ENCODE results near the gene FAM200A. TPM values are rescaled to one million over a fixed set of nuclear protein-coding genes. Genes with fewer than 3 reads are reported as not detected.
"Not testable (repeated sequence)": the region's sequence is repeated elsewhere in the genome, so short reads cannot be mapped to it uniquely, and the experiment has no call there.

The FAM200A gene
- total RNA-seq, result 6.1 TPM in 2 replicates

GRCh38 chr7:99551767-99552463 lies at the start of gene FAM200A:
FAM200A (minus strand) TSS chr7:99552114; CDS start chr7:99548407, 3,707 bp downstream.
- DNase-seq, result peak; percentile 95

- no peak for DNase-seq
Observed at GRCh38 chr7:99599836-99600235, 47.9 kb upstream of the FAM200A start.

- DNase-seq, result no peak
Observed at GRCh38 chr7:99597762-99598501, 46.0 kb upstream of the FAM200A start, which contains the start of gene TMEM225B. TMEM225B (plus strand) TSS chr7:99598267; CDS start chr7:99604389, 6,122 bp downstream.

DNA sequence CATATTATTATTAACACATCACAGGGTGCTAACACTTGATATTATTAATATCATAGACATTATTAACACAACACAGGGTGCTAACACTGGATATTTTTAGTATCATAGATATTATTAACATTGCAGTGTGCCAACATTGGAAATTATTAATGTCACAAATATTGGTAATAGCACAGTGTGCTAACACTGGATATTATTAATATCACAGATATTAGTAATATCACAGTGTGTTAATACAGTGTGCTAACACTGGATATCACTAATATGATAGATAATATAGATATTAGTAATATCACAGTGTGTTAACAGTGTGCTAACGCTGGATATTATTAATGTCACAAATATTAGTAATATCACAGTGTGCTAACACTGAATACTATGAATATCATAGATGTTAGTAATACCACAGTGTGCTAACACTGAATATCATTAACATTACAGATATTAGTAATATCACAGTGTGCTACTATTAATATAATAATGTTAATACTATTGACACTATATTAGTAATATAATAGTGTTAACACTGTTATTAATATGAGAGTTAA lies 44.6 kb upstream of the FAM200A start:
- DNase-seq, result no peak

- DNase-seq, result no peak
Observed at GRCh38 chr7:99594948-99595745, 43.2 kb upstream of the FAM200A start.

DNA sequence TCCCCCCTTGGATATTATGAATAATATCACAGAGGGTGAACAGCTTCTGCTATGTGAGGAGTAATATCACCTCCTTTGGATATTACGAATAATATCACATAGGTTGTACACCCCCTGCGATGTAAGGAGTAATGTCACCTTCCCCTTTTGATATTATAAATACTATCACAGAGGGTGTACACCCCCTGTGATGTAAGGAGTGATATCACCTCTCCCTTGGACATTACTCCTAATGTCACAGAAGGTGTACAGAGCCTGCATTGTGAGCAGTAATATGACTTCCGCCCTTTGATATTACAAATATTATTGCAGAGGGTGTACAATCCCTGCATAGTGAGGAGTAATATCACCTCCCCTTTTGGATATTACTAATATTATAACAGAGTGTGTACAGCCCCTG lies 37.0 kb upstream of the FAM200A start:
- DNase-seq, result no peak

- not testable (repeated sequence) for DNase-seq
Observed at GRCh38 chr7:99580778-99581332, 28.9 kb upstream of the FAM200A start.

DNA sequence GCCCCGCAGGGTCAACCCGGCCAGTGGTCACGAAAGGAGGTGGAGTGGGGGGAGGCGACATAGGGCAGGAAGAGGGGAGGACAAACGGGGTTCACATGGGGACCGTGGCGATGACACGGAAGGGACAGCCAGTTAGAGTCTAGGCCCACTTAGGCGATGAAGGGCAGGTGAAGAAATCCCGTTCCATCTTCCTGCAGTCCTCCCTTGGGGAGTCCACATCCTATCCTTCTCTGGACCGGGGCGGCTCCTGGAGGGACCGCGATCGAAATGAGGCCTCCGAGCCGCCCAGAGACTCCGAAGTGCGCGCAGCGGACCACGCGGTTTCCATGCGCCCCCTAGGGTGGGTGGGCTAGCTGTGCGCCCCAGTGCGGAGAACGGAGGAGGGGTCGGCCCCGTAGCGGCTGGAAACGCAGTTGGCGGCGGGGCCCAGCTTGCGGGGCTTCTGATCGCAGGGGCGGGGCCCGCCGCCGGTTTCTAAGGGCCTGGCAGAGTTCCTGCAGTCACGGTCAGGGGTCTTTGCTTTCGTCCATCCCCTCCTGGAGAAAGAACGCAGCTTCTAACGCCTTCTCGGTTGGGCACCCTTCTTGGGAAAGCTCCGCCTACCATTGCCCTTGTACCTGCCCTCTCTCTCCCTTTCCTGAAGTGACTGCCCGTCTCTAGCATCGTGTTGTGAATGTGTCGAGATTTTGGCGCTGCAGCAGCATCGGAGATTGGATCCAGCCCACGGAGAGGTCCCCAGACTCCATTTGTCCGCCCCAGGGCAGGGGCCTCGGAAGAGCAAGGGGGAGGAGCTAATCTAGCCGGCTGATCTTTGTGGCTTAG lies 28.3 kb upstream of the FAM200A start:
- peak; percentile 51 for DNase-seq

DNA sequence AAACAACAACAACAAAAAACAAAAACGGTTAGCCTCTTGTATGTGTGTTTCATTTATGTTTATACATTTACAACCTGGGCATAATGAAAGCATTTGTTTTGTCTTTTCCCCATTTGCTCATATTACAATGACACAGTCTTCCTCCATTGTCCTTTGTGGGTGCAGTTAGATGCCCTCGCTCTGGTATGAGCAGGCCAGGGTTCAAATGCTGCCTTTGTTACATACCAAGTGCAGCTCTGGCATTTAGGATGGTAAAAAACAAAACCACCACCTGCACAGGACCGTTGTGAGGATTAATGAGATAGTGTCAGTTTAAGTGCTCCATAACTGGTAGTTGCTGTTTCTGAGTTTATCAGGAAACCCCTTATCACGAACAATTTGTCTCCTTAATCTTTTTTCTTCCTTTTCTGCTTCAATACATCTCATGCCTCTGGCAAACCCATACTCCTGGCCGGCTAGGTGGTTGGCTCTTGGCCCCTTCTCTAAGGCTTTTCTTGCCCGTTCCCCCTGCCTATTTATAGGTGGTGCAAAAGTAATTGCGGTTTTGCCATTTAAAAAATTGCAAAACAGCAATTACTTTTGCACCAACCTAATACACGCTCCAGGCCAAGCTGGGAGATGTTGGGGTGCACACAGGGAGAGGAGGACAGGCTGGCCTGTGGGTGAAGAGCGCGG lies 27.5 kb upstream of the FAM200A start:
- no peak for DNase-seq

DNA sequence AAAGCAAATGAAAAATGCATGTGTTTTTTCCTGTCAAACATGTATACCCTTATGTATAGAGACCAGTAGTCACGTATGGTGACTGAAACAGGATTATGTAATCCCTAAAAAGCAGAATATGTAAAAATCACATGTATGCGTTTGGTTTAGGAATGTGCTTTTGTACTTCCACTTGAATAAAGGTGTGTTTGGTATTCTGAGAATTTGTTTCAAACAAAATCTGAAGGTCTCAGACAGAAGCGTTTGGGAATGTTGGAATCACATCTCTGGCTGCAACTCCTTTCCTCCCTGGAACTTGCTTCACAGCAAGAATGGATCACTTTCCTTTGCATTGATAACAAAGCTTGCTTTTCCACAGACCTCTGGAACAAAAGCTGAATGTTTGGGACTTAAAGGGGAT lies 24.3 kb upstream of the FAM200A start:
- no peak for DNase-seq

GRCh38 chr7:99573257-99573656 lies 21.3 kb upstream of the FAM200A start:
- DNase-seq, result no peak

GRCh38 chr7:99571768-99572167 lies 19.9 kb upstream of the FAM200A start:
- DNase-seq, result no peak

GRCh38 chr7:99568770-99569169 lies 16.9 kb upstream of the FAM200A start:
- not testable (repeated sequence) for DNase-seq

GRCh38 chr7:99563650-99564049 lies 11.7 kb upstream of the FAM200A start:
- DNase-seq, result no peak

GRCh38 chr7:99562832-99563231 lies 10.9 kb upstream of the FAM200A start:
- peak; percentile 68 for DNase-seq

DNA sequence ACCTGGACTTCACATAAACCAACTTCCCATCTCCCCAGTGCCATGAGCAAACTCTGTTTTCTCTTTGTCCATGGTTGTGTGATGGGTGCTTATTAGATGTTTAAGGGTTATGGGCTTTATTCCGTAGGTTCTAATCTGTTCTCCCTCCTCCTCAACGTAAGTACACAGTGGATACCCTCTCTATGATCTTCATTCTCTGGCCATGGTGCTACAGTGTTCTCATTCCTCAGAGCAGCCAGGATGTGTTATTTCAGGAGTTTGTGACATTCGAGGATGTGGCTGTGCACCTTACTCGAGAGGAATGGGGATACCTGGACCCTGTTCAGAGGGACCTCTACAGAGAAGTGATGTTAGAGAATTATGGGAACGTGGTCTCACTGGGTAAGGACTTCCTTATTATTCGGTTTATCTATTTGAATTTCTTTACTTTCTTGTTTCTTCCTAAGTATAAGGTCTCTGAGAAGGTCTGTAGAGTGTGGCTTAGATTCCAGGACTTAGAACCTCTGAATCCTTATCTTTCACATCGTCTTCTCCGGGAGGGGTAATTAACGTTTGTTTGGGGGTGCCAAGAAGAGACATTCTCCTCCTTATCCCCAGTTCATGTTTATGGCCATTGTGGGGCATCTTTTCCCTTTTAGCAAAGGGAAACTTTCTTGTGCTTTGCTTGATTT lies 10.3 kb upstream of the FAM200A start:
- no peak for DNase-seq

DNA sequence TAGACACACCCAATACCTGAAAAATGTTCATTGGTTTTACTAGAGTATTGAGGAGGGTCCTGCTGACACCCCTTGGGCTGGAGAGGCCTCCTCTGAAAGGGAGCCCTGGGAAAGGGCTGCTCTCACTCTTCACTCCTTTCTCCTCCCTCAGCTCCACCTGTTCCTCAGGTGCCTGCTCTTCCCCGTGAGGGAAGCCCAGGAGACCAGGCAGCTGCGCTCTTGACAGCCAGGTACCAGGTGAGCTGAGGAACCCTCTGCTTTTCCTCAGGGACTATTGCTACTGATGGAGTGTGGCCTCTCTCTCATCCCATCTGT lies 9.8 kb upstream of the FAM200A start:
- no peak for DNase-seq

DNA sequence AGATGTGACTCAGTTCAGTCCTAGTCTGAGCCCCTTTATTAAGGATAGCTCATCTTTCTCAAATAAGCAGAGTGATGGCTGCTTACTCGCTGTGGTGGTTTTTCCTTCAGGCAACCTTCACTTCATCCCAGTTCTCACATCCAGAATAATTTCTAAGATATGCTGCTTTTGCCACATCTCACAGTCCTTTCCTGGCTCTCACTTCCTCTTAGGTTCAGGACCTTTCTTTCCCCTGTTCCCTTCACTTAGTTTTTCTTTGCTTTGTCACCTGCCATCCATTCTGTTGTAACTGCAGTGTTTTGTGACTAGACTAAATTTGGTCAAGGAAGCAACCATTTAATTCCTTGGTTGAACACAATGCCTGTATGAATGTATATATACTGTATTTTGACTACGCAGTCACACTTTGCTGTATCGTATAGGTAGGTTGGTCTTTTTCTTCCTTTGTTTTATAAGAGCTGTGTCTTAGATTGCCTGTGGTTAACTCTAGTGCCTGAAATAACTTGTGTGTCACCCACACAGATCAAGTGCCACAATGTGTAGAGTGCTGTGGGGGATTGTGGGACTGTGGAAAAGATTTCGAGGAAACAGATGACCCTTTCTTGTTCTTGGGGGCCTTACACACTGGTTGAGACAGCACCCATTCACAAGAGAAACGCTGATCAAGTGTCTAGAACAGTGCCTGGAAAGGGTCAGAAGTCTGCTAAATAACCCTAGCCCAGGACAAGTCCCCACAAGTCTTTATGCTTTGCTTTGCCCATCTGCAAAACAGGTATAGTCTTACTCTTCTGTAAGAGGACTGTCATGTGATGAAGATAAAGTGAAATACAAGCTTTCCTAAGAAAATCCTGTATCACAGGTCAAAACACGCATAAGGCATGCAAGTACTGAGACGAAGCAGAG lies 9.2 kb upstream of the FAM200A start:
- DNase-seq, result no peak

GRCh38 chr7:99559175-99559915 lies 7.4 kb upstream of the FAM200A start:
- no peak for DNase-seq
